Activated effector memory CD4-positive, alpha-beta T cell treated with anti-CD3 and anti-CD28 coated beads, Interleukin-2, amount 50 U/mL, for 16 hours (primary cell): ENCODE measurements around the gene ATP8A1.

Source experiments
- DNase-seq: peaks from one replicate; pipeline ENCODE4 v3.0.0-alpha.2; 2020

Gene ATP8A1

GRCh38 chr4:42458657-42459056 is 198.2 kb downstream of the ATP8A1 start:
- no peak for DNase-seq

- no peak for DNase-seq
Observed at GRCh38 chr4:42454755-42455420, 202.0 kb downstream of the ATP8A1 start.

- DNase-seq = no peak
Observed at GRCh38 chr4:42453612-42454011, 203.3 kb downstream of the ATP8A1 start.

GRCh38 chr4:42452823-42453222 is 204.1 kb downstream of the ATP8A1 start:
- DNase-seq = no peak

GRCh38 chr4:42446823-42447222 is 210.1 kb downstream of the ATP8A1 start:
- DNase-seq = no peak

- no peak for DNase-seq
Observed at GRCh38 chr4:42445038-42445437, 211.9 kb downstream of the ATP8A1 start.

- DNase-seq = no peak
Observed at GRCh38 chr4:42442601-42443000, 214.3 kb downstream of the ATP8A1 start.

- DNase-seq = no peak
Observed at GRCh38 chr4:42440083-42440482, 216.8 kb downstream of the ATP8A1 start.

- DNase-seq = no peak
Observed at GRCh38 chr4:42436928-42437565, 219.9 kb downstream of the ATP8A1 start.

- DNase-seq = no peak
Observed at GRCh38 chr4:42428036-42428435, 228.9 kb downstream of the ATP8A1 start.

- no peak for DNase-seq
Observed at GRCh38 chr4:42425146-42426065, 231.5 kb downstream of the ATP8A1 start.

- no peak for DNase-seq
Observed at GRCh38 chr4:42420140-42420539, 236.8 kb downstream of the ATP8A1 start.

GRCh38 chr4:42417550-42417949 is 239.4 kb downstream of the ATP8A1 start:
- DNase-seq = no peak

- DNase-seq = no peak
Observed at GRCh38 chr4:42416017-42416416, 240.9 kb downstream of the ATP8A1 start.

- DNase-seq = no peak
Observed at GRCh38 chr4:42415281-42415680, 241.6 kb downstream of the ATP8A1 start.

GRCh38 chr4:42412251-42412650 is 244.7 kb downstream of the ATP8A1 start:
- DNase-seq = no peak

GRCh38 chr4:42411803-42412202 is 245.1 kb downstream of the ATP8A1 start:
- no peak for DNase-seq

GRCh38 chr4:42410446-42410845 is 246.5 kb downstream of the ATP8A1 start:
- no peak for DNase-seq

- DNase-seq = no peak
Observed at GRCh38 chr4:42404001-42404400, 252.9 kb downstream of the ATP8A1 start.

- no peak for DNase-seq
Observed at GRCh38 chr4:42401171-42401570, 255.7 kb downstream of the ATP8A1 start.

GRCh38 chr4:42399393-42399792 is 257.5 kb downstream of the ATP8A1 start:
- no peak for DNase-seq

GRCh38 chr4:42398871-42399331 is 258.0 kb downstream of the ATP8A1 start:
- DNase-seq = no peak

GRCh38 chr4:42398171-42398870 is 258.6 kb downstream of the ATP8A1 start:
- DNase-seq = no peak
